Measurements from ENCODE around the gene HRH2.
"Not testable (repeated sequence)": the region's sequence is repeated elsewhere in the genome, so short reads cannot be mapped to it uniquely, and the experiment has no call there.

The HRH2 gene

GRCh38 chr5:175748650-175749049 is 90.8 kb downstream of the HRH2 start:
- no peak overlapping the region for H3K4me3 ChIP-seq (ENCODE audit: low read length)
- DNase-seq (ENCODE audit: low read depth) = no peak
- no peak for TF ChIP-seq CTCF (conservative IDR thresholded peaks at IDR 0.05; ENCODE audit: low read depth, low read length)

GRCh38 chr5:175749591-175749990 is 91.7 kb downstream of the HRH2 start:
- no peak for DNase-seq (ENCODE audit: low read depth)
- no peak for TF ChIP-seq CTCF (conservative IDR thresholded peaks at IDR 0.05; ENCODE audit: low read depth, low read length)
- no peak overlapping the region for H3K4me3 ChIP-seq (ENCODE audit: low read length)

GRCh38 chr5:175750511-175750931 is 92.7 kb downstream of the HRH2 start:
- no peak overlapping the region for H3K4me3 ChIP-seq (ENCODE audit: low read length)
- no peak for TF ChIP-seq CTCF (conservative IDR thresholded peaks at IDR 0.05; ENCODE audit: low read depth, low read length)
- no peak for DNase-seq (ENCODE audit: low read depth)

GRCh38 chr5:175751369-175751768 is 93.5 kb downstream of the HRH2 start:
- DNase-seq (ENCODE audit: low read depth) = no peak
- H3K4me3 ChIP-seq (ENCODE audit: low read length) = no peak overlapping the region
- TF ChIP-seq CTCF (conservative IDR thresholded peaks at IDR 0.05; ENCODE audit: low read depth, low read length) = no peak

- no peak for DNase-seq (ENCODE audit: low read depth)
- H3K4me3 ChIP-seq (ENCODE audit: low read length) = no peak overlapping the region
- no peak for TF ChIP-seq CTCF (conservative IDR thresholded peaks at IDR 0.05; ENCODE audit: low read depth, low read length)
These were observed 95.1 kb downstream of the HRH2 start for GRCh38 chr5:175752826-175753535.

- no peak for DNase-seq (ENCODE audit: low read depth)
- no peak for TF ChIP-seq CTCF (conservative IDR thresholded peaks at IDR 0.05; ENCODE audit: low read depth, low read length)
These were observed 95.9 kb downstream of the HRH2 start for GRCh38 chr5:175753536-175754402.

GRCh38 chr5:175759991-175760390 is 102.1 kb downstream of the HRH2 start:
- not testable (repeated sequence) for H3K4me3 ChIP-seq (ENCODE audit: low read length); DNase-seq (ENCODE audit: low read depth)

More at GRCh38 chr5:175753536-175754402, 95.9 kb downstream of the HRH2 start:
- H3K4me3 ChIP-seq (ENCODE audit: low read length) = no peak overlapping the region

Measured in retinal pigment epithelial cell (primary cell).